GM18858 (cell line): ENCODE measurements around the gene CPB1.
"Not testable (repeated sequence)": the region's sequence is repeated elsewhere in the genome, so short reads cannot be mapped to it uniquely, and the experiment has no call there.

Source experiments
- ATAC-seq: cut with Tn5 transposase; IDR thresholded peaks from one replicate; pipeline ENCODE4 v1.9.1; 2021; ENCODE audit not compliant: unreplicated experiment

CPB1 gene

DNA sequence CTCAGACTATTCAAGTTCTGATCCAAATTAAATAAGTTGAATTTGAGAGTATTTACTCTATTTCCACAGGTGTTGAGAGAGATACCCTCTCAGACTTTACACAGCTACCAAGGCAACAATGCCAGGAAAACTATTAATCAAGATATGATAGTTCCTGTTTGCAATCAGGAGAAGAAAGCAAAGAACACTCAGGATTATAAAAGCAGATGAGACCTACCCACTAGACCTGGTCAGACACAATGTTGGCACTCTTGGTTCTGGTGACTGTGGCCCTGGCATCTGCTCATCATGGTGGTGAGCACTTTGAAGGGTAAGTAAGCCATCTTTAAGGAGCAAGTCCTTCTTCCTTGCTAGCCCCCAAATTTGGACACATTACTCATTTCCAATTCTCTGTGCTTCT lies at the start of gene CPB1:
Gene CPB1 (plus strand): TSS at position 227 of the 400 bp plus-strand sequence. CDS start 13 bp downstream, at position 240.
- ATAC-seq, result no peak

DNA sequence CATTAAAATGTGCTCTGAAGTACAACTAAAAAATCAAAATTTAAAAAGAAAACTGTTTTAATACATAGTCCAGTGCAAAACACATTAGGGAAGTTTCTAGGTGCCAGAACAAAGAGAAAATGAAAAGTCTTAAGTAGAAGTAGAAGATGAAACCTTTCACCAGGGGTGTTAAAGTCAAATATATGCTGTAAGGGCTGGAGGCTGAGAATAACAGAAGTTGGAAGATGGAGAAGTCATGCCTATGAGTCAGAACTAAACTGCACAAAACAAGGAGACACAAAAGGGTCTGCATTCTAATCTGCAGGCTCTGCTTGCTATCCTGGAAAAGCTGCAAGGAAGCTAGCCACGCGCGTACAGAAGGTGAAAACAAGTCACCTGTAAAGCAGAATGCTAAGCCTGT lies 48.7 kb upstream of the CPB1 start:
- no peak for ATAC-seq

- not testable (repeated sequence) for ATAC-seq
Measured at GRCh38 chr3:148785026-148785425, 42.6 kb upstream of the CPB1 start.

GRCh38 chr3:148786159-148786558 lies 41.5 kb upstream of the CPB1 start:
- not testable (repeated sequence) for ATAC-seq

DNA sequence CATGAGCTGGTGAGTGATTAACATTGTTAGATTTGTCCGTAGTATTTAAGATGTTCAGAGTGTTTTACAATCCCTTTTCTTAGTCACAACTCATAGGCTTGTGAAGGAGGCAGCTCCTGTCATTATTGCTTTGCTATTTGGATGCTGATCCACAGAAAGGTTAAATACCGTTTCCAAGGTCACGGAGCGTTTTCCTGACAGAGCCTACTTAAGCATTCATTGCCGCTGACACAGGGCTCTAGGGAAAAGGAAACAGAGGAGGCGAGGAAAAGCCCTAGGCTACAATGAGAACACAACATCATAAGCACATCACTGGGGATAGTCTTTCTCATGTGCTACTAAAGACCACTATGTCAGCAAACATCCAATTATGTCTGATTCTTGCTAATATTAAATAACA lies 38.5 kb upstream of the CPB1 start:
- no peak for ATAC-seq

- ATAC-seq, result no peak
Measured at GRCh38 chr3:148789906-148790305, 37.7 kb upstream of the CPB1 start.

DNA sequence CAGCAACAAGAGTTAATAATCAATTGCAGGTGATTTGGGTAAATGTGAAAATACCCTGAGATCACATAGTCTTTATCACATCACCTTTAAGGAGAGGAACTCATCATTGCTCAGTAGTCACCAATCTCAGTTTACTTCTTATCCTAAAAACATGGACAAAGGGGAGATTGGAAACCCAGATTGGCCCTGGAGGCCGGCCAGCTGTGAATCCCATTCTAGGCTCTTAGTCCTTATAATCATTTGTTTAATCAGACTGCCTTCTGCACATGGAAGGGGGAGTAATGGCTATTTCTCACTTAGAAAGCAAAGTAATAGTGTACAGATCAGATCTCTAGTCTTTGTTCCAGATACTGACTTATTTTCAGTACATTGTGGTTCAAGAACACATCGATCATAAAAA lies 37.2 kb upstream of the CPB1 start:
- no peak for ATAC-seq

DNA sequence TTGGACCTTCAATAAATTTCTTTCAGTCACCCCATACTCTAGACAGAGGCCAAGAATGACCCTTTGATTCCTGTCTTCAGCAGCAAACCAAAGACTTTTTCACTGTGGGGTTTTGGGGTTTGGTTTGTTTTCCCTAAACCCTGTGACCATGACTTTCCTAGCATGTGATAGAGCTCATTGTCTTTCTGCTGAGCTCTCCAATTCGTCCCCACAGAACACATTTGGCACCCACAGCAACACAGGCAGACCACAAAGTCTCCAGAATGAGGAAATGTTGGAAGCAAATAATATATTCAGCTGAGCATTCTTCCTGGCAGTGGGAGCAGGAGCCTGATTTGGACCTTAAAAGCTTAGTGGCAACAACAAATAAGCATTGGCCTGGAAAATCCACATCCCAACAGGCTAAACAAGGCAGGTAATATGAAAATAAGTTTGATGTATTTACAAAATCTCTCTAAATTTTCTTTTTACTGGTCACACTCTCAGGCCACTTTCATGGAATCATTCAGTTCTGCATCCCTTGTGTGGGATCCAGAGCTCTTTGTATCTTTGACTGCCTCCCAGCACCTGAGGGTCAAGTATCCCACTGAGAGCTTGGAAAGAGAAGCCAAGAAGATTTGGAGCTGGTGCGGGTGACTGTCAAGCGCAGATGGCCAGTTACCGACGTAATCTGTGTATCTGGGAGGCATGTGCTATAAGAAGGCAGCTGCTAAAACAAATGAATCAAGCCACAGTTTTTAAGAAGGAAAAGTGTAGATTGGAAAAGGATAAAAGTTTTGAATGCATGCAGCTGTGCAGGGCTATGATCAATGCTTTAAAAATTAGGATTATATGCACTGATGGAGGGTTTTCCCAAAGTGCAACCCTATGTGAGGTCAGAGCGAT lies 36.5 kb upstream of the CPB1 start:
- ATAC-seq, result no peak

DNA sequence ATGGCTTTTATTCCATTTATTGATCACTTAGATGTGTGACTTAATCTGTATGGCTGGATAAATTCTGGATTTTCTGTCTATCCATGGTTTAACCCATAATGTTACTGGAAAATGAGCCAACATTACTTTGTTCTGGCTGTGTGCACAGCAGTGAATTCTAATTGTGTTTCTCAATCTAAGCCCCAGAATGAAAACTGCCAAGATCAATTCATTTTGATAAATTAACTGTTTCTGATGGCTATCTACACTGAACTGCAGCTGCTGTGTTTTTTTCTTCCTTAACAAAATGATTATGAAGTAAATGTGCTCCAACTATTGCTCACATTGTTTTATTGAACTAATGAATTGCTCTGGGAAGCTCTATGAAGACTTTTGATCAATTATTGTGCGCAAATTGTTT lies 35.7 kb upstream of the CPB1 start:
- ATAC-seq, result no peak

DNA sequence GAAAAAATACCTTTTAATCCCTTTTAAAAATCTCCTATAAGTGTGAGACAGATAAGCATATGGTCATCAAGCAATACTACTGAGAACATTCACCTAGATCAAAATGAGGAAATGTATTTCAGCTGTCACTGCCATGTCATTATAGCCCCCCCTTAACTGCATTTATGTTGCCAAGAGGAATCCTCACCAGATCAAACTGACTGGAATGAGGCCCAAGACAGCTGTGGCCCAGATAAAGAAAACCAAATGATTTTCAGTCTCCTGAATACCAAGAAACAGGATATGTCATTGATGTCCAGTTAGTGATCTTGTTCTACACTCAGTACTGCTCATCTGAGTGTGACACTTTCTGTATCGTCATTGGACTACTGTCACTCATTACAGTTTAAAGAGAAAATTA lies 35.1 kb upstream of the CPB1 start:
- no peak for ATAC-seq

DNA sequence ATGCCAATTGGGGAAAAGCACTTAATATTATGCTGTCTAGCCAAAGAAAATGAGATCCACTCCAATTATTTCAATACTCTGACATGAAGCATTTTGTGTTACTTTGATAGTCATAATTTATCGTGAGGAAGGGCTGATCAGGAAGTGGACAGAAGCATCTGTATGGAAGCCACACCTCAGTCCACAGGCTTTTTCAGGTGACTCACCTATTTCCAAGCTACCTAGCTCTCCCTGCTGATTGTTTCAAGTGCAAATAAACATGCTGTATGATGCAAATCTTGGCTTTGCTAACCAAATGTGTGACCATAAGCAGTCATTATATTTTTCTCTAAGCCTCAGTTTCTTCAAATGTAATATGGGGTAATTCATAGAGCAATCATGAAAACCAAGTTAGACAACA lies 30.8 kb upstream of the CPB1 start:
- ATAC-seq, result no peak

DNA sequence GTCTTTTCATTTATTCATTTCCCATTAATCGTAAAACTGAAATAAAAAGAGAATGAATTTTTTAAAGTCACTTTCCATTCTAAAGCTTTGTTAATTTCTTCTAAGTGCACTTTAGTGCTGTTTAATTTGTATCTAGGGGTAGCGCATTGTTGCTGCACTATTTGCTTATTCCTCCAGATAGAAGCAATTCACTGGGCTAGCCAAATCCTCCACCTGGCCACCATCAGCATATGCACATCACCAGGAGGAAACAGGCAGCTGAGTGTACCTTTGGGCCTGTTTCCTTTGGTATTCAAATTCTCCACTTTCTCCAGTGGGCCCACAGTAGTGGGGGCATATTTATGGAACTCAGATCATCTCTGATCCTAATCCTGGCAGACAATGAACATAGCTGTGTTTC lies 29.8 kb upstream of the CPB1 start:
- no peak for ATAC-seq

DNA sequence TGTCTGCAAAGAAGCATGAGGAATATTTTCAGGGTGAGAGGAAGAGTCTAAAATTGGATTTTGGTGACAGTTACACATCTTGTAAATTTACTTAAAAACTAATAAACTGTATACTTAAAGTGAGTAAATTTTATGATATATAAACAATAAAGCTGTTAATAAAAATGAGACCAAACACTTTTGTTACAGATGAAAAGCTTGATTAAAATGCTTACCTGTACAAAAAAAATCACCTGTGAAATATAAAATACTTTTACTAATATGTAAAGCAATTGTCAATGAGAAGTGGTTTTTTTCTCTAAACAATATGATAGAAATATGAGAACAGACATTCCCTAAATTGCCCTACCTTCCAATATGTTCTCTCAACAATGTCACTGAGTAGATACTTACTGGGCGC lies 27.2 kb upstream of the CPB1 start:
- no peak for ATAC-seq

DNA sequence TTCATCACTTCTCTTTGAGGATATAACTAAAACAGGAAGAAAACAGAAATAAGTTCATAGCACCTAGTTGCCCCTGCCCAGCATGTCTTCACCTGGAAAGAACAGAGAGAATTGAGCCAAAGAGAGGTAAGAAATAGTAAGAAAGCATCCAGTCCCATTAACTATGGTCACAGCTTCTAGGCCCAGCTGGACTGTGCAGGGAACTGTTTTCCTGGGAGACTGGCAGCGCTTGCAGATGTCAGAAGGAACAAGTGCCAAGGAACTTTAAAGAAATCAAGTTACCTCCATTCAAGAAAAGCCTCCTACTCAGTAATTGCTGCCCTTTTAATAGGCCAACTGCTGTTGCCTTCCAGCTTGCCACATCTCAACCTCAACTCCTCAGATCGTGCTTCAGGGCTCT lies 17.8 kb upstream of the CPB1 start:
- ATAC-seq, result no peak

DNA sequence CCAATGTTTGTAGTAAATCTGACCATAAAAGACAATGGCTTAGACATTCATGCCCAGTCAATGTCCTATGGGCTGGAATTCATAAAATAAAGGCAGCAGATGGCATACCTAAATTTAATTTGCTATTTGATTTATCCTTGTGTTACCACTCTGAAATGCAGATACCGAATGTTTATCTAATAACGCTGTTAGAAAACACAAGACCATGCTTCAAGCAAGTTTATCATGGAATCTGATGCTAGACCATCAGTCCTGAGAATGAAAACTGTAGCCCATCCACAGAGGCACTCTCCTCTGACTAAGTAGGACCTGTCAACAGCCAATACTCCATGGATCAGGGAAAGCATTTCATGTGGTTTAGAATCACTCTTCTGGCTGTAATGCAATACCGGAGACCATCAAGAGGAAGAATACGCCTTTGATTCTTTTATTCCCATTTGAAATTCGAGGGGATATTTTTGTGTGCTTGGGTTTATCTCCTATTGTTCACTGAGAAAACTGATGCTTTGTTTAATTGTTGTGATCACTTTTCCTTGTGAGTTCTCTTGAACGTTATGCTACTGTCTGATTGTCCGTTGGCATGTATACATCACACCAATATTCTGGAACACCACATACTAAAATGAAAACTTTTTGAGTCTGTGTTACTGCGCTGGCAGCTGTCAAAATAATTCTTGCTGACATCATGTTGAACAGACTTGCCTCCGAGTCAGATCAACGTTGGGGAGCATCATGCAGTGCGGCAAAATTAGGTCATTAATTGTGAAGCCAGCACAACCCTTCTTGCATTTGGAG lies 12.1 kb upstream of the CPB1 start:
- ATAC-seq, result no peak

GRCh38 chr3:148816427-148816826 lies 11.2 kb upstream of the CPB1 start:
- ATAC-seq, result no peak

GRCh38 chr3:148816981-148817525 lies 10.6 kb upstream of the CPB1 start:
- no peak for ATAC-seq

GRCh38 chr3:148820361-148821245 lies 7.0 kb upstream of the CPB1 start:
- no peak for ATAC-seq

- ATAC-seq, result no peak
Measured at GRCh38 chr3:148823026-148823425, 4.6 kb upstream of the CPB1 start.

DNA sequence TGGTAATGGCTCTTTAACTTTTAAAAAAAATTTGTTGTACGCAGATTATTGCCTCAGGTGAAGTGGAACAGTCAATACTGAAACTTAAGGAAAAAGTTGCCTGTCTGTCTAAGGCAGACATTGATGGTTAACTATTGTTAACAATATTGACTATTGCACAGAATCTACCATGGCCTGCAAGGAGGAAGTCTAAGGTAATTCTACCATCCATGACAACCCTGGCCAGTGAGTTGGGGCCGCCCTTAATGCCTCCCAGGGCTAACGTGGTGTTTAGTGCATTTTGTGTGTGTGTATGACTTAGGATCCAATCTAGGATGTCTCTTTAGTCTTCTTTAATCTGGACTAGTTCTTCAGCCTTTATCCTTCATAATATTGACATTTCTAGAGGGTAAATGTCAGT lies 2.1 kb upstream of the CPB1 start:
- ATAC-seq, result no peak

GRCh38 chr3:148828136-148828690 lies 602 bp downstream of the CPB1 start:
- ATAC-seq, result no peak
